GM18508 (cell line): ENCODE data around the gene FGF7.
"Not testable (repeated sequence)": the region's sequence is repeated elsewhere in the genome, so short reads cannot be mapped to it uniquely, and the experiment has no call there.

ENCODE experiments used
- ATAC-seq: cut with Tn5 transposase; IDR thresholded peaks from one replicate; pipeline ENCODE4 v1.9.1; 2021; ENCODE audit warnings: moderate number of reproducible peaks; ENCODE audit not compliant: insufficient read depth, unreplicated experiment

FGF7 gene, protein sequence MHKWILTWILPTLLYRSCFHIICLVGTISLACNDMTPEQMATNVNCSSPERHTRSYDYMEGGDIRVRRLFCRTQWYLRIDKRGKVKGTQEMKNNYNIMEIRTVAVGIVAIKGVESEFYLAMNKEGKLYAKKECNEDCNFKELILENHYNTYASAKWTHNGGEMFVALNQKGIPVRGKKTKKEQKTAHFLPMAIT

GRCh38 chr15:49423021-49423420, at the start of gene FGF7:
TSS of gene FGF7 (plus strand) at chr15:49423242. CDS start at chr15:49424298, 1,056 bp downstream.
- ATAC-seq = no peak

DNA sequence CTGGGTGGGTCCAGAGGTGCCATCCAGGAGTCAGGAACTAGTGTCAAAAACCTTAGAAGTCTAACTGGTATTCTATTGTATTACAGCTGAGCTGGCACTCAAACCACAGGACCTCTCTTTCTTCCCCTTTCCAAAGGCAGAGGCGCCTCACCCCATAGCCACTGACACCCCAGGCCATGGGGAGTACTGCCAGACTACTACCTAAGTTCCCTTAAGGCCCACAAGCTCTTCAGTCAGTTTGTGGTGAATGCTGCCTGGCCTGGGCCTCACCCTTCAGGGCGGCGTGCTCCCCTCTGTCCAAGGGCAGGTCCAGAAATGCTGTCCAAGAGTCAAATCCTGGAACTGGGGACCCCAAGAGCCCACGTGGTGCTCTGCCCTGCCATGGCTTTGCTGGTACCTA, 43.0 kb upstream of the FGF7 start:
- no peak for ATAC-seq

DNA sequence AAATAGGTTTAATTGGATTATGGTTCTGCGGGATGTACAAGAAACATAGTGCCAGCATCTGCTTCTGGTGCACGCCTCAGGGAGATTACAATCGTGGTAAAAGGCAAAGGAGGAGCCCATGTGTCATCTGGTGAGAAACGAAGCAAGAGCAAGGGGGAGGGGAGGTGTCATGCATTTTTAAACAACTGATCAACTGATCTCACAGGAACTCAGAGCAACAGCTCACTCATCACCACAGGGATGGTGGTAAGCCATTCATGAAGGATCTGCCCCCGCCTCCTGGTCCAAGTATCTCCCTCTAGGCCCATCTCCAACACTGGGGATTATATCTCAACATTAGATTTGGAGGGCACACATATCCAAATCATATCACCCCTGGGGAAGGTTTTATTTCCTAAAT, 42.1 kb upstream of the FGF7 start:
- no peak for ATAC-seq

GRCh38 chr15:49382394-49382793, 40.6 kb upstream of the FGF7 start:
- ATAC-seq = no peak

DNA sequence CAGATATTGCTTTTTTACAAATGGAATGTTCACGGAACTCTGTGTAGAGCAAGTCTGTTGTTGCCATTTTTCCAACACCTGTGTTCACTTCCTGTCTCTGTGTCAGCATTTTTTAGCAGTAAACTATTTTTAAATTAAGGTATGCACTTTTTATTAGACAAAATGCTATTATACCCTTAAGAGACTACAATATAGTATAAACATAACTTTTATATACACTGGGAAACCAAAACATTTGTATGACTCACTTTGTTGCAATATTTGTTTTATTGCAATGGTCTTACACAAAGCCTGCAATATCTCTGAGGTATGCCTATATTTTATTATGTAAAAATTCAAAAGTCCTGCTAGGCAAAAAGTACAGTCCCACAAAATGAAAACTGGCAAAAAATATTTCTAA, 39.8 kb upstream of the FGF7 start:
- ATAC-seq = no peak

DNA sequence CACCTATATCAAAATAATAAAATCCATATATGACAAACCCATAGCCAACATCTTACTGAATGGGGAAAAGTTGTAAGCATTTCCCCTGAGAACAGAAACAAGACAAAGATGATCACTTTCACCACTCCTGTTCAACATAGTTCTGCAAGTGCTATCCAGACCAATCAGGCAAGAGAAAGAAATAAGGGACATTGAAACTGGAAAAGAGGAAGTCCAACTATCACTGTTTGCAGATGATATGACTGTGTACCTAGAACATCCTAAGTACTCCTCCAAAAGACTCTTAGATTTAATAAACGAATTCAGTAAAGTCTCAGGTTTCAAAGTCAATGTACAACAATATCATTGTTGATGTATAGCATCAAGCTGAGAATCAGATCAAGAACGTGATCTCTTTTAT, 35.6 kb upstream of the FGF7 start:
- no peak for ATAC-seq

DNA sequence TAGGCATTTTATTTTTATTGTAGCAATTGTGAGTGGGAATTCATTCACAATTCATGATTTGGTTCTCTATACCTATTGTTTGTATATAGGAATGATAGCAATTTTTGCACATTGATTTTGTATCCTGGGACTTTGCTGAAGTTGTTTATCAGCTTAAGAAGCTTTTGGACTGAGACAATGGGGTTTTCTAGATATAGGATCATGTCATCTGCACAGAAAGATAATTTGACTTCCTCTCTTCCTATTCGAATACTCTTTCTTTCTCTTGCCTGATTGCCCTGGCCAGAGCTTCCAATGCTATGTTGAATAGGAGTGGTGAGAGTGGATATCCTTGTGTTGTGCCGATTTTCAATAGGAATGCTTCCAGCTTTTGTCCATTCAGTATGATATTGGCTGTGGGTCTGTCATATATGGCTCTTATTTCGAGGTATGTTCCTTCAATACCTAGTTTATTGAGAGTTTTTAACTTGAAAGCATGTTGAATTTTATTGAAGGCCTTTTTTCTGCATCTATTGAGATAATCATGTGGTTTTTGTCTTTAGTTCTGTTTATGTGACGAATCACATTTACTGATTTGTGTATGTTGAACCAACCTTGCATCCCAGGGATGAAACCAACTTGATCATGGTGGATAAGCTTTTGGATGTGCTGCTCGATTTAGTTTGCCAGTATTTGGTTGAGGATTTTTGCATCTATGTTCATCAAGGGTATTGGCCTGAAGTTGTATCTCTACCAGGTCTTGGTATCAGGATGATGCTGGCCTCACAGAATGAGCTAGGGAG, 20.3 kb upstream of the FGF7 start:
- not testable (repeated sequence) for ATAC-seq

DNA sequence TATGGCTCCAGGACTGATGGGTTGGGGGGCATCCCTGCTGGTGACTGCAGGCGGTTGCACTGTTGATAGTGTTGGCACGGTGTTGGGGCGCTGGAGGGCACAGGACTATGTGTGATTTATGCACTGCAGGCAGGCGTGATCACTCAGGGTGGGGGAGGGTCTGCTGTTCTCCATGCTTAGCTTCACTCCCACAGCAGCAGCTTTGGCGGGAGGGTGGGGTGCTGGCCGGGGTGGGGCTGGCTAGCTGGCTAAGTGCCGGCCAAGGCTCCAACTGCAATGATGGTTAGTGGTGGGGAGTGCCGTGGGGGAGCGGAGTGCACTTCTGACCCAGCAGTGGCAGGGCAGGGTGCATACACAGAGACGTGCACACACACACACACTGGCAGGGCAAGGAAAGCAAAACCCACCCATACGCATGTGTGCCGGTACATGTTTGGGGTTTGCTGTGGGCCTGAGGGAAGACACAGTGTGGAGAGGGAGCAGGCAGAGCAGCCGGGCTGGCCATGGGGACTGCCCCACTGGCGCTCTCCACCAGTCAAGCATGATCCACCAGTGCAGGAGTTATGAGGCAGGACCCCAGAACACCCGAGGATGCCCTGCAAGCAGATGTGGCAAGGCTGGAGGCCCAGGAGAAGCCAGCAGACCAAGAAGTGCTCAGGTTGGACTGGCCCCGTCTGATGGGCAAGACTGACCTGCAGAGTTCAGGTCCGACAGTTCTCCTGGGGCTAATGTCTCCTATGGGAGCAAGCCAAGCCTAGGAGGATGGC, 16.5 kb upstream of the FGF7 start:
- no peak for ATAC-seq

- no peak for ATAC-seq
Measured at GRCh38 chr15:49410641-49411040, 12.4 kb upstream of the FGF7 start.

GRCh38 chr15:49412797-49413196, 10.2 kb upstream of the FGF7 start:
- no peak for ATAC-seq

DNA sequence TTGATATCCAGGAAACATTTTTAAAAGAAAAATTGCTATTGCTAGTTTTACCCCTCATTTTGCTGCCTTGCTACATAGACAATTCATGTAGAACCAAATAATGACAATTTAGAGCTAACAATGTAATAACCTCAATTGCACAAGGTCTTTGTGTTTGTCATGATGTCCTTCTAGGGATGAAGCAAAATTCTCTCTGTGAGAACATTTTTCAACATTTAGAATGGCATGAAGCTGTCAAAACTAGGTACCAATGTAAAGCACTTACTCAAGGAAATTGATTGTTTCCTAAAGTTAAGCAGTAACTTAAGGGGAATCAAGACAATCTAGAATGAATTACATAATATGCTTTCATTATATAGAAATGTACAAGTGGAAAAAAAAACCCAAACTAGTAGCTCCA, 7.9 kb upstream of the FGF7 start:
- ATAC-seq = no peak

DNA sequence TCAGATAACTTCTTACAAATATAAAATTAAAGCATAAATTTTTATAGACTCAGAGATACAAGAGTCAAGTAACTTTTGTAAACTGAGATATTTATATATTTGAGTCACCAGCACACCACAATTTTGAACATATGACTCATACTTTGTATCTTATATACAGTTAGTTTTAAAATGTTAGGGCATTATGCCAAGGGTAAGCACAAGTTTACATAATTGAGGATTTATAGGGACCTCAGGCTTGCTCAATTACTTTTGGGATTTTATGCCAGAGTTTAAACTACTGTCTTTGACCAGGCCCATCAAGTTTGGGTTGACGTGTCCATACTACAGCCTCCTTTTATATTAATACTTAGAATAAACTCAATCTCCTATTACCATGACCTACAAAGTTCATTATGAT, 7.4 kb upstream of the FGF7 start:
- ATAC-seq = no peak

DNA sequence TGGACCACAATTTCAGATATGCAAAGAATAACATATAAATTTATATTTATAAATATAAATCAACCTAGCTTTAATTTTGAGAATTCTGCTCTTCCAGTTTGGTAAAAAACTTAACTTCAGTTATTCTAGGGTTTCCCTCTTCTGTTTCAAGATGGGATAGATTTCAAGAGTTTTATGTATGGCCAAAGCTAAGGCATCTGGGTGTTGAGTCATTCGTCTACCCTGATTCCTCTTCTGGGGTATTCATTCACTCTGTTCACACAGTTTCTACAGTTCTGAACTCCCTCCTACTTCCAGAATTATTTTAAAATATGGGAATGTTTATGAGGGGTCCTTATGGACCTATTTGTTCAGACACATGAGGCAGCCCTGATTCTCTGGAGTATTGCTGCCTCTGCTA, 4.2 kb upstream of the FGF7 start:
- no peak for ATAC-seq

- ATAC-seq = no peak
Measured at GRCh38 chr15:49421991-49422390, 1.1 kb upstream of the FGF7 start.

DNA sequence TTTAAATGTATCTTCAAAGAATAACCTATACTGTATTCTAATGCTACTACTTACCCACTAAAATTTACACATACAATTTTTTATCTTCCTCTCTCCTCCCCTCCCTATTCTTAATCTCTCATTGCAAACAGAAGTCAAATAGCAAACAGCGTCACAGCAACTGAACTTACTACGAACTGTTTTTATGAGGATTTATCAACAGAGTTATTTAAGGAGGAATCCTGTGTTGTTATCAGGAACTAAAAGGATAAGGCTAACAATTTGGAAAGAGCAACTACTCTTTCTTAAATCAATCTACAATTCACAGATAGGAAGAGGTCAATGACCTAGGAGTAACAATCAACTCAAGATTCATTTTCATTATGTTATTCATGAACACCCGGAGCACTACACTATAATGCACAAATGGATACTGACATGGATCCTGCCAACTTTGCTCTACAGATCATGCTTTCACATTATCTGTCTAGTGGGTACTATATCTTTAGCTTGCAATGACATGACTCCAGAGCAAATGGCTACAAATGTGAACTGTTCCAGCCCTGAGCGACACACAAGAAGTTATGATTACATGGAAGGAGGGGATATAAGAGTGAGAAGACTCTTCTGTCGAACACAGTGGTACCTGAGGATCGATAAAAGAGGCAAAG, 984 bp downstream of the FGF7 start:
- ATAC-seq = no peak

GRCh38 chr15:49424954-49425353, 1.9 kb downstream of the FGF7 start:
- ATAC-seq = no peak

DNA sequence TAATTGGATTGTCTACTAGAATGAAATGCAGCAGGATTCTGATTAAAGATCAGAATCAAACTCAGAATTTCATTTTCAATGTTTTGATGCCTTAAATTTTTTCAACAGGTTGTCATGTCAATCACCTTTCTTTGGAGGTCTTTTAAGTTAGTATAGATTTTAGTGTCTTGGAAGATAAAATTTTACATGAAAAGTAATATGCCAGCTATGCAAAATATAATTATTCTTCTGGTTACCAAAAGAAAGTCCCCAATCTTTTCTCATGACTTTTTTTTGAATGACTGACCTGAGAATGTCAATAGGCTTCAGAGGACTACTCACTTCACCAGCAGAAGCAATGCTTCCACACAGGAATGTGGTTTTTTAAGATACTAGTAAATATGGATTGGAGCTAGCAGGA, 4.3 kb downstream of the FGF7 start:
- ATAC-seq = no peak

GRCh38 chr15:49428409-49429095, 5.5 kb downstream of the FGF7 start:
- no peak for ATAC-seq

GRCh38 chr15:49430046-49430445, 7.0 kb downstream of the FGF7 start:
- no peak for ATAC-seq

DNA sequence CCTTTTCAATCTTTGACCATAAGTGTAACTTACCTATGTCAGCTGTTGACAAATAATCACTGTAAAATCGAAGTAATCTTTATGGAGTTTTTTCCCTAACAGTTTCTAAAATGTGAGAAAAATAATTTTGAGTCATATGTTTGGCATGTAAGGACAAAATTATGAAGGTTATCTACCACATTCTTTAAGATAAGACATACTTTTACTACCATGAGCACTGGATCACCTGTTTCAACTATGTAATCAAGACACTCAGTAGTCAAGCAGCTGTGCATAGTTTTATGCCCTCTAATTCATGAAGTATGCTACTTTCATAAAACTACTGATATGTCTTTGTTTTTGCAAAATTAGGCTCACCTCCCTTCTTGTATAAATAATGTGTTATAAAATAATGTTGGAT, 12.1 kb downstream of the FGF7 start:
- no peak for ATAC-seq
